ENCODE measurements around the gene MLN.

MLN gene

DNA sequence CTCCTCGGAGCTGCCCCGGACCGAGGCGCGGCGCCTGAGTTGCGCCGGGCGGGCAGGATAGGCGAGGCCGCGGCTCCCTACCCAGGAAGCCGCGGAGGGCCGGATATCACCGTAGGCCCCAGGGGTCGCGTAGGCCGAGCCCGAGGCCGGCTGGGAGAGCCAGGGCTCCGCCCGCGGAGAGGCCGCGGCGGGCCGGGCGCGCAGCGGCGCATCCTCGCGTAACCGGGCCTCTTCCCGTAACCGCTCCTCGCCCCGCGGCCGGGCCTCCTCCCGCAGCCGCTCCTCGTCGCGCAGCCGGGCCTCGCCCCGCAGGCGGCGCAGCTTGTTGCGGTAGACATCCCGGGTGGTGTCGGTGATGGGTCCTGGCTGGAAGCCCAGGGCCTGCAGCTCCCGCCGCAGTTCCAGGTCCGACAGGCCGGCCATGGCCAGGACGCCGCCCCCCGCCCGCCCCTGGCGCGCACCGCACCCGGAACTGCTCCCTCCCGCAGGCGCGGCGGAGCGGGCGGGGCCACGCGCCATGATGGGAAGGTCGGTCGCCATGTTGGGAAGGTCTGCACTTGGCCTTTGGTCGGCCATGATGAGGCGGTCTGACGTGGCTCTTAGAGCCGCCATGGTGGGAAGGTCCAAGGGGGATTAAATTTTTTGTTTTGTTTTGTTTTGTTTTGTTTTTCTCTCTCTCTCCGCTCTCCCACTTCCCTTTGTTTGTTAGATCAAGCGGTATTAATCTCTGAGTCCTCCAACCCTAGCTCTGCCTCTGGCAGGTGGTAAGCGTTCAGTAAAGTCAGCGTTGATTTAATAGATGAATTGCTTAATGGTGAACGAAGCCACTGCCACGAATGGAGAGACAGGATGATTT lies 14.9 kb downstream of the MLN start, which contains the start of gene LEMD2:
TSS of gene LEMD2 (minus strand) at position 437 of the 856 bp plus-strand sequence. CDS start at position 423, 14 bp downstream.
- ATAC-seq (peak; percentile 90), DNase-seq (peak; percentile 95)

DNA sequence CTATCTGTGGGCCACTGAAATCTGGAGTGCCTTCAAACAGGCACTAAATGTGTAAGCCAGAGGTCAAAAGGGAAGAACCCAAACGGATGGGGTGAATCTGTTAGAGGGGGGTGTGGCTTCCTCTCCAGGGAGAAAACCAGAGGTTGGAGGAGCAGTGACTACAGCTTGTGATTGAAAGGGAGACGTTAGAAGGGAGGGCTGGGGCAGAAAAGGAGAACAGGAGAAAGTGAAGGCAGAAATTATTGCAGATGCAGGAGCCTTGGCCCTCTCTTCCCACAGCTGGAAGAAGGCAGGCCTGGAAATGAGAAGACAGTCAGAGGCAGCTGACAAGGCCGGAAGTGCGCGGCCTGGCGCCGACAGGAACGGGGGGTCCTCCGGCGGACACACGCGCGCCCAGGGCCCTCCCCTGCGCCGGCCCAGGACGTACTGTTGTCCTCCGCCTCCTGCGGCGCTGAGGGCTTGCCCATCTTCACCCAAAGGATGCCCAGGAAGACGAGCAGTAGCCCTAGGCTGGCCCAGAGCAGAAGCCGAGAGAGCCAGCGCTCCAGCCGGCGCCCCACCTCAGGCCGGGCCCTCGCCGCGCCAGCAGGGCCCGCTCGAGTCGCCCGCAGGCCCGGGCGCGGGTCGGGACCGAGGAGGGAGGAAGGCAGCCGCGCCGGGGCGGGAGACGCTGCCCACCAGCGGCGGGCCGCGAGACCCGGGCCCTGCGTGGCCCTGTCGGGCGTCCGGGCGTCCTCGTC lies 15.7 kb downstream of the MLN start:
- DNase-seq = peak; percentile 73
- peak; percentile 66 for ATAC-seq

DNA sequence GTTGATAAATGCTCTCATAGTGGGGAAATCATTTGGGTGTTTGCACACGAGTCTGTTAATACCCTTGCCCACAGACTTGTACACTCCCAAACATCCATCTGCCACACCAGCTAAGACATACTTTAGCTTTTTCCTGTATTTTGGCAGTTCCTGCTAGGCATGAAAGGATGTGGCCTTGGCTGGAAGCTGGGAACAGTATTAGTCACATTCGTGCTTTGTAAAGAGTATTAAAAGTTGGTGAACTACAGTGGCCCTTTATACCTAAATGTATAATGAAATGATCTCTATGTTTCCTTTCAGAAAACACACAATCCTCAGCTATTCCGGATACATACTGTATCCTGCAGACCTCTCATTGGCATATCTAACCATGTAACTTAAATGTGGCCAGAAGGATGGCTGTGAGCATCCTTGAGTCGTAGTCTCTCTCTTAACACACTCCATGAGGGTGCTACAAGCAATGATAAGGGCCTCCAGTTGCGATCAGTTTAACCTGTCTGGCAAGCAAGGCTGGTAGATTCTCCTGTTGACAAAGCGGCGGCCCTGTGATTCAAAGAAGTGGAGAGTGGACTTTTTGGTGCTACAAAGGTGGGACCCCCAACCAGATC lies 16.4 kb downstream of the MLN start:
- DNase-seq = no peak
- no peak for ATAC-seq

DNA sequence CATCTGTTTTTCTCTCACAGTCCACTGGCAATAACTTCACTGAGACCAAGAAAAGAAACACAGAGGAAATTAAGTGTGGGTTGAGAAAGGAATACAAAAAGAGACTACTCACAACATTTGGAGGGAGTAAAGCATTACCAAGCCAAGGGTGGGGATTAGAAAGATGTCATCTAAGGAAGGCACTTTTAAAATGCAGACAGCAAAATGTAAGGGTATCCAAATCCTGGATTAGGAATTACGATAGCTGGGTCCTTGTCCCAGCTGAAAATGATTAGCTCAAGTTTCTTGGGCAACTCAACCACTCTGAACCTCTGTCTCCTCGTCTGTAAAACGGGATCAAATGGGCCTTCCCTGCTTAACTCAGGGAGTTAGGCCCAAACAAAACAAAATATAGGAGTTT lies 17.1 kb downstream of the MLN start:
- no peak for DNase-seq
- no peak for ATAC-seq

DNA sequence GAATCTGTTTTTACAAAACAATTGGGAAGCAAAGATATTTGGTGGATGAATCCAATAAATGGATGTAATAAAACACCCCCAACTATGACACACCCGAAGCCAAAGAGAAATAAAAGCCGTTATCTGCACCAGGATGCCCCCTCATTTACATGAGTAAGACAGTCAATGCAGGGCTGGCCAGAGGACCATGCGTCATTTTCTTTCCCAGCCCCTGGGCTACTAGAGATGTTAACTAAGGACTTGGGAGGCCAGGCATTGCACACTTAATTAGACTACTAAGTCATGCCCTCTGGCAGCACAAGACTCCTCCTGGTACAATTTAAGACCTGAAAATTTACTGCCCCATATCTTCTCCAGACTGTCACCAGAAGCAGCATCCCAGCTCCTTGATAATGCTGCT lies 18.0 kb downstream of the MLN start:
- ATAC-seq = no peak
- DNase-seq = no peak

DNA sequence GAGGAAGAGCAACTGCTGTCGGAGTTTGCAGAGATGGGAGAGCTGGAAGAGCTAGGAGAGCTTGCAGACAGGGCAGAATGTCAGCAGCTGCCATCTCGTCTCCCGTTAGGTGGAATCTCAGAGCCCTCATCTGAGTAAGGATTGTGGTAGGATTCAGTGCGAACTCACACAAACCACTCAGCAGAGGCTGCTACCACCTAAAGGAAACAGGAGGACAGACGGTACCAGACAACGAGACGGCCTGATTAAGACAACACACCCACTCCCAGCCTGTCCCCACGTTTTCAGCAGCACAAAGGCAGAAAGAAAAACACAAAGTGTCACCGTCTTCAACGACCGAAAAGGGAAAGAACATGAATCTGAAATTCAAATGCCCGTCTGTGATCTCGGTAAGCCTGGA lies 19.0 kb downstream of the MLN start:
- DNase-seq (no peak), ATAC-seq (no peak)

DNA sequence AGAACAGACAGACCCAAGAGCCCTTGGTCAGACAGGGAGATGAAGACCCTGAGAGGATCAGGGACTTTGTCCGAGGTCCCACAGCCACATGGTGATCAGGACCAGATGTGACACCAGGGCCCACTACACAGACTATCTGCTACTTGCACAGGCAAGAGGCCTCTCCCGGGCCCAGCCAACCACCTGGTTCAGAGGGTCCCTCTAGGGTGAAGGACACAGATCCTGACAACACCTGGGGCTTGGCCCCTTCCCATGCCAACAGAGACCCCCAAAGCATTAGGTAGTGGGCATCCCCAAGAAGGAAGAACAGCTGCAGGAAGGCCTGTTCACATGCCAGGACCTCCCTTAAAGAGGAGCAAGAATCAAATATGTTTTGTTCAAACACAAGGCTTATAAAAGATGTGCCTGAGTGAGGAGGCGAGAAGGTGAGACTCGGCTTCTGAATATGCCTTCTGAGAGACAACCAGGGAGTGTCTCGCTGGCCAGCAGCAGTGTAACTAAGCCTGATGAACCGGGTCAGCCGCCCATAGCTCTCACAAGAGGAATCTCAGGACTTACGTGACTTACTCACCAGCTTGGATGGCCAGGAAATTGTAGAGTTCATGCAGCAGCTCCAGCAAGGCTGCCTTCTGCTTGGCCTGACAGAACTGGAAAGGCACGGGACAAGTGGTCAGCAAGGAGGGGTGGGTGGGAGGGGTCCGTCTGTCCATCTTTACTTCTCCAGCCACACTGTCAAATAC lies 19.9 kb downstream of the MLN start:
- no peak for ATAC-seq
- DNase-seq = no peak

DNA sequence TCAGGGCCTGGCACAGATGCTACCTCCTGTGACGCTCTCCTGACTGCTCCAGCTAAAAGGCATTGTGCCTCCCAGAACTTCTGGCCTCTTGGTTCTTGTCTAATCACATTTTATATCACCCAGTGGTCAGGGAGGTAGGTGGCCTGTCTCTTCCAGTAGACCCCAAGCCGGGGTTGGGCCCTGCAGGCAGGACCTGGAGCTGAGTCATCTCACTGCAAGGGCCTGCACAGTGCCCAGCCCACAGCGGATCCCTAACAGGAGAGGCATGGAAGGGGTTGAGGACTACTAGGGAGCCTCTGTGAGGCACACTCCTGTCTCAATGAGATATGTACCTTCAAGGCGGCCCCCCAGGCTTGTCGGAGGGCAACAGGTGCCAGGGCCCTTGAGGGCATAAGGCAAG lies 21.2 kb downstream of the MLN start:
- DNase-seq (no peak), ATAC-seq (no peak)

DNA sequence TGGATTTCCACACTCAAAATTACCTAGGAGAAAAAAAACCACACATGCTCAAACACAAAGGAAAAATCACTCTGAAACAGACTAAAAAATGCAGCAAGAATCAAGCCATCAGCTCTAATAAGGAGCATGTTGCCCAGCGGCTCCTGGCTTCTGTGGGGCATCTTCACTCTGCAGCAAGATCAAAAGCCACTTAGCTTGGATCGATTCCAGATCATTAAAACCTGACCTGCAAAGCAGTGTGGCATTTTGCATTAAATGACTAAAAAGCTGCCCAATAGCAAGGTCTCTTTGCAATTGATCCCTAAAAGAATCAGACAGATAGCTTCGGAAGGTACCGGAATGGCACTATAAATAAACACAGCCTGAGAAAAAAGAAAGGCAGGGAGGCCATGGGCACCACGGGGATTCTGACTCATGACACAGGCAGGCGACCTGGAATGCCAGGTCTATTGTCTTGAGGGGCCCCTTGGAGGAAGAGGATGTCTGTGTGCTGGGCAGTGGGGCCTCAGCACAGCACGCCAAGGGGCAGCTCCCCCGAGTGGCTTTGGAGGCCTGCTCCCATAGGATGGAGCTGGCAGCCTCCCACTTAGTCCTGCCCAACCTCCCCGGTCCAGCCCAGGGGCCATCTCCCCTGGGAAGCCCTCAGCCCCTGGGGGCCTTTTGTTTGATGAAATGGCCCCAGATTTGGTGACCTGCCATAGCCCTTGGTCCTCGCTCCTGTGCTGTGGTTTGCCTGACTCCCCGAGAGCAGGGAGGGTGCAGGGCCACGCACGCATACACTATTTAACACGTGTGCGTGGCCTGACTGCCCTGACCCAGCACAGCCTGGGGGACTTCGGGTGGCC lies 22.4 kb downstream of the MLN start:
- no peak for ATAC-seq
- DNase-seq = no peak

DNA sequence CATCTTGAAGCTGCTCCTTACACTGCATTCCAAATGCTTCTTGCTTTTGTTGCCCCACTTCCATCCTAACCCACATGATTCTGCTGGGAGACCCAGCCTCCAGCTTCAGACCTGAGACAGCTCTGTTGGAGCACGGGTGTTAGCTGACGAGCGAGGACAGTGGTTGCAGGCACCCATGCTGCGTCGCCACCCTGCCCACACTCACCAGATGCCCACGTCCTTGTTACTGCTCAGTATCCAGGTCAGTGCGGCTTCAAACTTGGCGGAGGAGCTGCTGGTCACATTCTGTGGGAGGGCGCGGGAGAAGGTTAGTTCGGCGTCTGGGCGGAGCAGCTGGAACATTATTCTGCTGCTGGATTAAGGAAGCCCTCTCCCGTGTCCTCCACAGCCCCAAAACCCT lies 23.9 kb downstream of the MLN start:
- no peak for ATAC-seq
- no peak for DNase-seq

DNA sequence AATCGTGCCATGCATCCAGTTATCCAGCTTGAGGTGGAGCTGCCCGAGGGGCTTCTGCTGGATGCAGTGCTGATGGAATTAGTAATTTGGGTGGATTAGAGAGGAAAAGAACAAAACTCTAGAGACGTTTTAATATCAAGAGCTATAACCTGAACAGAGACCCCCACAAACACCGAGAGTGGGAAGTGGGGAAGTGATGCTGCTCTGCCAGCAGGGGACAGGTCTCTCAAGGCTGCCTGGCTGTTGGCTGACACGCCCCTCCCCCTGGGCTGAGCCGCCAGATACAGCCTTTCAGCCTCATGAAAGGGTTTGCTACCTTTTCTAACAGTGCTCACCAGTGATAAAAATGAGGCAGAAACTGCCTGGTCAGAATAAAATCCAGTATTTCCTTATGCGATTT lies 24.5 kb downstream of the MLN start:
- DNase-seq = no peak
- no peak for ATAC-seq

DNA sequence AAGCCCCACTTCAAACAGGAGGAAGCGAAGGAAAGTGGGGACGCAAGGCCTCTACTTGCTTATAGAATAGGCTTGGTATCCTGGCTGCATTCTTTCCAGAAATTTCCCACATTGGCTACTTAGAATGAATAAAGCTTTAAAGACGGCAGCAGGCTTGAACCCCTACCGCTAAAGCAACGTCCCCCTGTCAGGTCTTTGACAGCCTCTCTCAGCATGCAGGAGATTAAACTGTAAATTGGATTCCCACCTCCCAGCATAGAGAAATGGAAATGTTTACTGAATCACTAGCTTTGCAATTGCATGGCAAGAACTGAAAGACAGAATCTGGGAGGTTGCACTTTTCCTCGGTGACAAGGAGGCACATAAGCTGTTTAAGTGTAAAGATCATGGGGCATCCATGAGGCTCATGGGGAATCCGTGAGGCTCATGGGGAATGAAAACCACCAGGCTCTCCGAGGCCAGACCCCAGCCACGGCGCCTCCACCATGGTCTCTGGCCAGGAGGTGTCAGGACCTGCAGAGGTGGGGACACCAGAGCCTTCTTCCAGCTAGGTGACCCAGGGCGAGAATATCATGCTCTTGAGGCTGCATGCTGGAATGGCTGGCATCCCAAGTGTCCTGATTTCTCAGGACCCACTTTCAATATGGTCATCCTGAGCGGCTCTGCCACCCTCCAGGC lies 25.2 kb downstream of the MLN start:
- DNase-seq (no peak), ATAC-seq (no peak)

DNA sequence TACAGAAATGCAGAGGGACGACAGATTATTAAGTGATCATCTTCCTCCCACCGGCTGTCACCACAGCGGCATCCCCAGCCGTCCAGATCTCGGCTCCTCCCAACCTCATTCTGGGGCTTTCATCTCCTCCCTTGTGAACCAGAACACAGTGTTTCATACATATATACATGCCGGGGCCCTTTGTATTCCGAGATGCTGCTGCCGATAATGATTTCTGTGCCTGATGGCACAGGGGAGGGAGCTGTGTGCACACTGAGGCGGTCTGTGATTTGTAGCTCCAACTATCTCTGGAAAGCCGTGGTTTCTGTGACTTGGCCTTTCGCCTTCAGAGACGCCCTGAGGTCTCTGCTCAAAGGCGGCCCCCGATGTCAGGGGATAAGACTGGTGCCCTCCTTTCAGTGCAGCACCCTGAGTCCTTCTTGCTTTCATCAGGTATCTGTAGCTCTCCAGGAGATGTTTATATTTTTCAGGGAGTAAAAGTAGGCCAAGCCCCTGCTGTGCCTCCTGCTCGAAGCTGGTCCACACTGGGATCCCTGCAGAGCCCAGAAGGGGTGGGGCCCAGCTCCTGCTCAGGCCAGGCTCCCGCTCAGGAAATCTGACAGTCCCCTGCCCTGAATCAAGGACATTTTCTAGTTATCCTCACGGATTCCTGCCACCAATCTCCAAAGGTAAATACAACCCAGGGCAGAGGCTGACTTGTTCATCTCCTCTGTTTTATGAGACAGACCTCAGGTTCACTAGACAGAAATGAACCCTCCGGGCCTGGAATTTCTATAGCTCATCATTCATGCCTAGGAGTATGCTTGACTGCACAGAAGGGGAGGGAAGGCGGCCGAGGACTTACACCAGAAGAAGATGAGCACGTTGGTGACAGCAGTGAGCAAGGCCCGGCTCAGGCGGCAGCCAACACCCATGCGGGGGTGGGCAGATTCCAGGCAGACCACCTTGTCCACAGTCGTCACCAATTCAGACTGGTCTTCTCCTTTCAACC lies 26.1 kb downstream of the MLN start:
- ATAC-seq = no peak
- DNase-seq = no peak

DNA sequence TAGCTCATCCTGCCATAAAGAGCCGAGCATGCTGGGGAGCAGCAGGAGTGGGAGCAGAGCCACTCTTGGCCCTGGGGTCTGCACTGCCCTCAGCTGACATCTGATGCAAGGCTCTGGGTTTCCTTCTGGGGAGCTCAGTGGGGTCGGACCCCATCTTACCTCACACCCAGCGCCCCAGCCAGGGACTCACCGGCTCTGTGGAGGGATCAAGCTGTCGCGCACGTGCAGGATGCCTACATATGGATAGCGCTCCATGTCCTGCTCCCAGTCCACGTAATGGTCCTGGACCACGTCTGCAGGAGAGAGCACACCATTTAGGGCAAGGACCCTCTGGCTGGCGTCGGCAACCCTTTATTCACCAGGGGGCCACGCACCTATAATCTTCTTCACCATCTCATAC lies 27.0 kb downstream of the MLN start:
- ATAC-seq (no peak), DNase-seq (no peak)

DNA sequence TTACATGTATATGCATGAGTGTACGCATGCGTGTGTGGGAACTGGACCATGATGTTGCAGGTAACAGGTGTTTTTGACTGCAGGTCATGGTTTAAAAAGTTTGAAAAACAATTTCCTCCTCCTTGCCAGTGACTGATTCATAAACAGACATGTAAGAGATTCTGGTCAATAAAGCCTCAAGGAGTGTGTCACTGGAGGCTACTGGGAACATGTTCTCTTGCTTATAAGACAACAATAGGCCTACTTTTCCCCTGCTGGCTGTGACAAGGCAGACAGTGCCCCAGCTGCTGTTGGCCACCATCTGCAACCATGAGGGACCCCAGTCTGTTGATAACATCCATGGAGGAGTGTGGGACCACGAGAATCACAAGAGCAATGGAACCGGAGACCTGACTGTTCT lies 27.6 kb downstream of the MLN start:
- no peak for ATAC-seq
- no peak for DNase-seq

DNA sequence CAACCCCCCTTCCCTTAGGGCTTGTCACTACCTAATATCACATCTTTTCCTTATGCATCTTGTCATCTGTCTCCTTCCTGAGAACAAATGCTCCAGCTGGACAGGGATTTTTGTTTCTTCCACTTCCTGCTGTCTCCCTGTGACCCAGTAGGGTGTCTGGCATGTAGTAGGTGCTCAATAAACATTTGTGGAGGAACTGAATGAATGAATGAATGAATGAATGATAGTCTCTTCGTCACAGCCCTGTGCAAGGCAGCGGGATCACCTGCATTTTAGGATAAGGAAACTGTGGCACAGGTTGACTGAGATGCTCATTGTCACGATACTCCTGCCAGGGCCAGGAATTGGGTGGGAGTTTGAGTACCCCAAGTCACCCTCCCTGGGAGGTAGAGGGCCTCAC lies 29.0 kb downstream of the MLN start:
- ATAC-seq (no peak), DNase-seq (no peak)

DNA sequence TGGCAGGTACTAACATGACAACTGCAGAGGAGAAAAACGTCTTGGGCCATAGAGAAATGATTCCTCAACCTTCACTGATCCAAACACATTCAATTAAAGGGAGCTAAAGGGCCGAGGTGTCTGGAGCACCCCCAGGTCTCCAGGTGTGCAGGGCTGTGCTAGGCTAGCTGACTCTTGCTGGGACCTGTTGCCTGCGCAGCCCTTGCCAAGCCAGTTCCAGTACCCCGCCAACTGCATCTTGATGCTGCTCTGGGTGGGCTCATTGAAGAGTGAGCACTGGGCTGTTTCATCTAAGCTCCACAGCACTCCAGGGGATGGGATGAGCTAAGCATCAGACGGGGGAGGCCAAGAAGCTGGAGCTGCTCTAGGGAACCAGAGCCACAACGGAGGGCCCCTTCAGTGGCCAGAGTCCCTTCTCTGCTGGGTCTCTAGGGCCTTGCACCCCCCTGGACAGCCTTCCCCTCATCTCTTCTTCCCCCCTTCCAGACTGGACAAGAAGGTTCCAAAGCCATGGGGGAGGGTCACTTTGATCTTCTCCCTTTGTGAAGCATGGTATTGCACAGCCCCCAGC lies 30.8 kb downstream of the MLN start:
- ATAC-seq (no peak), DNase-seq (no peak)

DNA sequence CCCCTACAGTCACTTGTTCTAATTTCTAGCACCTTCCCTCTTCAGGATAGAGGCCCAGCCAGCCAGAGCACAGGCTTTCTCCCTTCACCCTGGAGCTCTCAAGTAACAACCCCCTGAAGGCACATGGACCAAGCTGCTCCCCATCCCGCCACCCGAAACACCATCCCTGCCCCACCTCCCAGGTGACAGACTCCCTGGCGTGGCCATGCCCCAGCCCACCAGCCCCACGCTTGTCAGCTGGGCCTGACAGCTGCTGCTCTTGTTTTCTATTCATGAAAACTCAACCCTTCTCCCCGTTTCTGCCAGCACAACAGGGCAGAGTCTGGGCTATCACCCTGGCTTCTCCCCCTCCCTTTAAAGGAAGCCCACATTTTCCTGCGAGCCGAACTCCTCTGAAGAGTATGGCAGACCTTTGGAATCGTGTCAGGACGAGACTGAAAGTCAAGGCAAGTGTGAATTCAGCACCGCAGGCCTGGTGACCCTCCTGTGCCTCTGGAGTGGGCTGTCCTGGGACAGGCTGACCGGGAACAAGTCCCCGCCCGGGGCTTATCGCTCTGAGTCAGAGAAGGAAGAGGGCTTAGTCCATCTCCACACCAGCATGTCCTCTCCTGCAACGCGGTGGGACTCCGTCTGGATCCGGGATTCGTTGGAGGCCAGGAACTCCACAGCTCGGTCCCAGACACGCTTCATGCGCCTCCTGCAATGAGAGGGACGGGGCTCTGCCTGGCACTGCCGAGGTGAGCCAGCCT lies 31.5 kb downstream of the MLN start:
- no peak for ATAC-seq
- DNase-seq = no peak
